Gastrocnemius medialis (tissue), 4 donors: ENCODE measurements around the gene TMEM37. TPM values are rescaled to one million over a fixed set of nuclear protein-coding genes. Genes with fewer than 3 reads are reported as not detected.

Experiments
- ATAC-seq, 2 donors: fragments of 150-250 bp; one replicate each; pipeline ENCODE4 v1.9.1; 2016
- DNase-seq, 2 donors: peaks; one replicate each; pipeline ENCODE4 v3.0.0-alpha.2; 2019
- H3K27ac ChIP-seq, 4 donors: fragments of 200-600 bp; sonication (generic); 1 replicate in 1 of 4; 2 replicates in 3 of 4; pipeline ENCODE4 v1.5.1; 2016 to 2018; ENCODE audit warnings: mild to moderate bottlenecking in 2 of 4, moderate library complexity in 1 of 4
- H3K27me3 ChIP-seq, 3 donors: fragments of 200-600 bp; sonication (generic) in 2 of 3; 1 replicate in 1 of 3; 2 replicates in 2 of 3; pipeline versions ENCODE4 v1.5.1 to v1.6.0; 2016 to 2019; ENCODE audit warnings: mild to moderate bottlenecking in 1 of 3, moderate library complexity in 1 of 3
- H3K36me3 ChIP-seq, 2 donors: fragments of 200-600 bp; sonication (generic) in 1 of 2; one replicate each; pipeline ENCODE4 v1.5.1; 2017 to 2018
- H3K4me1 ChIP-seq, 2 donors: fragments of 200-600 bp; sonication (generic) in 1 of 2; one replicate each; pipeline ENCODE4 v1.5.1; 2016 to 2017; ENCODE audit warnings: mild to moderate bottlenecking in 2 of 2
- H3K4me3 ChIP-seq, 4 donors: fragments of 200-600 bp; sonication (generic) in 3 of 4; 1 replicate in 1 of 4; 2 replicates in 3 of 4; pipeline ENCODE4 v1.5.1; 2016 to 2019; ENCODE audit warnings: mild to moderate bottlenecking in 2 of 4
- H3K9me3 ChIP-seq, 3 donors: fragments of 200-600 bp; sonication (generic) in 2 of 3; 1 replicate in 1 of 3; 2 replicates in 2 of 3; pipeline ENCODE4 v1.5.1; 2016 to 2019
- CTCF ChIP-seq, 5 experiments: fragments of 450-650 bp in 3 of 5; fragments of 200-600 bp in 2 of 5; sonication (generic) in 2 of 5; IDR thresholded peaks in 4 of 5; conservative IDR thresholded peaks in 1 of 5; 1 replicate in 4 of 5; 2 replicates in 1 of 5; pipeline ENCODE4 v1.5.1; 2016 to 2019; ENCODE audit warnings: antibody characterized with exemption in 5 of 5, mild to moderate bottlenecking in 3 of 5, moderate library complexity in 3 of 5
- POLR2A ChIP-seq, 2 donors: fragments of 450-650 bp; IDR thresholded peaks; one replicate each; pipeline ENCODE4 v1.6.1; 2017; ENCODE audit warnings: antibody characterized with exemption in 2 of 2, mild to moderate bottlenecking in 2 of 2, moderate library complexity in 2 of 2
- in situ Hi-C, 4 donors: fragments of 200-750 bp; cut with MboI; loops; one replicate each; pipeline versions ENCODE4 v1.15.0 to v1.8.0; 2017; ENCODE audit warnings: low sequenced_read_pairs in 4 of 4
- intact Hi-C: fragments of 100-400 bp; cut with DNase I; formaldehyde crosslinking; loops from one replicate; pipeline ENCODE4 v1.15.1; 2023; ENCODE audit warnings: low total_unique reads
- total RNA-seq, 4 donors: library from RNA; depleted of rRNA; stranded (reverse); fragments of >200 nt; gene quantifications; one replicate each; pipeline versions ENCODE4 v1.1.0 to v1.2.3, GENCODE V29; 2016

TMEM37 gene
- total RNA-seq, 4 donors from 2014 or later: 0.49 to 2.7 (median 0.64) TPM

- intact Hi-C loops: no loop called here
- ATAC-seq (no peak), DNase-seq (no peak)
- Histone ChIP-seq H3K27ac (no peak overlapping the region), H3K4me3 (no peak overlapping the region), H3K36me3 (no peaks in the 10 kb centered on the region), H3K4me1 (no peaks in the 10 kb centered on the region), H3K27me3 (no peaks in the 10 kb centered on the region), H3K9me3 (no peaks in the 10 kb centered on the region)
- TF ChIP-seq CTCF (IDR thresholded peaks at IDR 0.05 in 4 of 5, conservative IDR thresholded peaks at IDR 0.05 in 1 of 5): no peak
- TF ChIP-seq POLR2A (IDR thresholded peaks at IDR 0.05): no peak
- in situ Hi-C loops: no loop called here
Measured at GRCh38 chr2:119453972-119454593, 22.4 kb downstream of the TMEM37 start.

GRCh38 chr2:119455066-119455718 is 23.5 kb downstream of the TMEM37 start:
- in situ Hi-C loops: no loop called here
- DNase-seq (no peak), ATAC-seq (no peak)
- Histone ChIP-seq H3K27ac (no peak overlapping the region), H3K27me3 (no peaks in the 10 kb centered on the region), H3K9me3 (no peaks in the 10 kb centered on the region), H3K4me3 (no peak overlapping the region), H3K4me1 (no peaks in the 10 kb centered on the region), H3K36me3 (no peaks in the 10 kb centered on the region)
- no peak for TF ChIP-seq CTCF (IDR thresholded peaks at IDR 0.05 in 4 of 5, conservative IDR thresholded peaks at IDR 0.05 in 1 of 5)
- no peak for TF ChIP-seq POLR2A (IDR thresholded peaks at IDR 0.05)
- intact Hi-C loops: no loop called here

GRCh38 chr2:119460076-119460475 is 28.4 kb downstream of the TMEM37 start:
- no peak overlapping the region for H3K27ac ChIP-seq
- H3K4me1 ChIP-seq: peaks cover 0 to 6% of the 10 kb centered on the region in 2 donors
- TF ChIP-seq CTCF (IDR thresholded peaks at IDR 0.05 in 4 of 5, conservative IDR thresholded peaks at IDR 0.05 in 1 of 5) (no peak), POLR2A (IDR thresholded peaks at IDR 0.05) (no peak)
- in situ Hi-C loops: no loop called here
- H3K36me3 ChIP-seq: no peaks in the 10 kb centered on the region
- ATAC-seq: no peak
- no peak overlapping the region for H3K4me3 ChIP-seq
- intact Hi-C loops: no loop called here
- no peaks in the 10 kb centered on the region for H3K9me3 ChIP-seq
- DNase-seq: no peak
- no peaks in the 10 kb centered on the region for H3K27me3 ChIP-seq

GRCh38 chr2:119461811-119462210 is 30.2 kb downstream of the TMEM37 start:
- no peak overlapping the region for H3K4me3 ChIP-seq
- DNase-seq (no peak), ATAC-seq (no peak)
- peaks cover 0 to 7% of the 10 kb centered on the region in 2 donors for H3K4me1 ChIP-seq
- no peak overlapping the region for H3K27ac ChIP-seq
- intact Hi-C loops: no loop called here
- in situ Hi-C loops: no loop called here
- H3K27me3 ChIP-seq: no peaks in the 10 kb centered on the region
- no peaks in the 10 kb centered on the region for H3K36me3 ChIP-seq
- TF ChIP-seq POLR2A (IDR thresholded peaks at IDR 0.05) (no peak), CTCF (IDR thresholded peaks at IDR 0.05 in 4 of 5, conservative IDR thresholded peaks at IDR 0.05 in 1 of 5) (no peak)
- H3K9me3 ChIP-seq: no peaks in the 10 kb centered on the region
